Sigmoid colon (tissue), 4 donors: ENCODE data around the gene HTRA3.

Source experiments
- CTCF ChIP-seq, 4 experiments: fragments of 450-650 bp in 3 of 4; fragments of 200-600 bp in 1 of 4; IDR thresholded peaks; one replicate each; pipeline ENCODE4 v1.5.1; 2016 to 2019; ENCODE audit warnings: antibody characterized with exemption in 4 of 4, mild to moderate bottlenecking in 3 of 4, moderate library complexity in 2 of 4
- EP300 ChIP-seq, 4 donors: sonication (generic); formaldehyde crosslinking; IDR thresholded peaks; one replicate each; pipeline ENCODE4 v1.6.1; 2017; ENCODE audit warnings: antibody characterized with exemption in 4 of 4
- POLR2A ChIP-seq, 2 donors: fragments of 450-650 bp; IDR thresholded peaks; one replicate each; pipeline ENCODE4 v1.6.1; 2016; ENCODE audit warnings: antibody characterized with exemption in 2 of 2, mild to moderate bottlenecking in 2 of 2, moderate library complexity in 2 of 2
- POLR2AphosphoS5 ChIP-seq, 4 donors: sonication (generic); formaldehyde crosslinking; IDR thresholded peaks; one replicate each; pipeline ENCODE4 v1.6.1; 2017; ENCODE audit warnings: antibody characterized with exemption in 4 of 4

- TF ChIP-seq CTCF (IDR thresholded peaks at IDR 0.05) (no peak), POLR2A (IDR thresholded peaks at IDR 0.05) (no peak), POLR2AphosphoS5 (IDR thresholded peaks at IDR 0.05) (no peak), EP300 (IDR thresholded peaks at IDR 0.05) (no peak)
Observed at GRCh38 chr4:8334786-8335460, 65.4 kb downstream of the HTRA3 start.
